HG03135 (cell line): ENCODE results near the gene SND1.

Experiments
- ATAC-seq: cut with Tn5 transposase; IDR thresholded peaks from one replicate; pipeline ENCODE4 v1.9.1; 2021; ENCODE audit warnings: mild to moderate bottlenecking, moderate library complexity; ENCODE audit not compliant: unreplicated experiment

SND1 gene

GRCh38 chr7:127858091-127858914 is 206.3 kb downstream of the SND1 start:
- no peak for ATAC-seq

- no peak for ATAC-seq
These were observed 206.9 kb downstream of the SND1 start for GRCh38 chr7:127858915-127859189.

- no peak for ATAC-seq
These were observed 207.3 kb downstream of the SND1 start for GRCh38 chr7:127859330-127859729.

GRCh38 chr7:127862525-127862924 is 210.5 kb downstream of the SND1 start:
- no peak for ATAC-seq

GRCh38 chr7:127863082-127863481 is 211.1 kb downstream of the SND1 start:
- ATAC-seq: no peak

- no peak for ATAC-seq
These were observed 213.5 kb downstream of the SND1 start for GRCh38 chr7:127865466-127865865.

GRCh38 chr7:127870231-127870907 is 218.4 kb downstream of the SND1 start:
- peak; percentile 67 for ATAC-seq

- no peak for ATAC-seq
These were observed 219.2 kb downstream of the SND1 start for GRCh38 chr7:127871226-127871625.

- peak; percentile 52 for ATAC-seq
These were observed 220.1 kb downstream of the SND1 start for GRCh38 chr7:127872122-127872521.

- no peak for ATAC-seq
These were observed 221.2 kb downstream of the SND1 start for GRCh38 chr7:127873151-127873550.

GRCh38 chr7:127873715-127874636 is 222.0 kb downstream of the SND1 start:
- no peak for ATAC-seq

- no peak for ATAC-seq
These were observed 223.1 kb downstream of the SND1 start for GRCh38 chr7:127874951-127875608.

- no peak for ATAC-seq
These were observed 224.4 kb downstream of the SND1 start for GRCh38 chr7:127876393-127876792.

GRCh38 chr7:127877951-127878350 is 226.0 kb downstream of the SND1 start:
- no peak for ATAC-seq

- ATAC-seq: no peak
These were observed 226.8 kb downstream of the SND1 start for GRCh38 chr7:127878791-127879190.

GRCh38 chr7:127879436-127879835 is 227.4 kb downstream of the SND1 start:
- ATAC-seq: no peak

GRCh38 chr7:127879942-127880341 is 227.9 kb downstream of the SND1 start:
- no peak for ATAC-seq

- no peak for ATAC-seq
These were observed 228.5 kb downstream of the SND1 start for GRCh38 chr7:127880454-127880853.

- no peak for ATAC-seq
These were observed 229.6 kb downstream of the SND1 start for GRCh38 chr7:127881564-127881963.

- ATAC-seq: no peak
These were observed 230.4 kb downstream of the SND1 start for GRCh38 chr7:127882313-127882920.
